KMS-11 (cell line): ENCODE results near the gene LRRC27.

Experiments used
- H2AFZ ChIP-seq: fragments of 200-600 bp; sonication (generic); 2 replicates; pipeline ENCODE4 v1.6.1; 2016; ENCODE audit warnings: antibody characterized with exemption, mixed run types, low read depth
- H3K27ac ChIP-seq: fragments of 200-600 bp; sonication (generic); 2 replicates; pipeline ENCODE4 v1.6.1; 2016; ENCODE audit warnings: mild to moderate bottlenecking, mixed run types
- H3K27me3 ChIP-seq: fragments of 200-600 bp; sonication (generic); 2 replicates; pipeline ENCODE4 v1.6.1; 2017; ENCODE audit warnings: mild to moderate bottlenecking, low read depth, mixed run types, moderate library complexity; ENCODE audit not compliant: insufficient read depth
- H3K36me3 ChIP-seq: fragments of 200-600 bp; sonication (generic); 2 replicates; pipeline ENCODE4 v1.6.1; 2017; ENCODE audit warnings: mild to moderate bottlenecking, mixed run types; ENCODE audit not compliant: insufficient read depth
- H3K4me1 ChIP-seq: fragments of 200-600 bp; sonication (generic); 2 replicates; pipeline ENCODE4 v1.6.1; 2016; ENCODE audit warnings: mild to moderate bottlenecking, low read depth, mixed run types; ENCODE audit not compliant: poor library complexity, severe bottlenecking
- H3K4me2 ChIP-seq: fragments of 200-600 bp; sonication (generic); 2 replicates; pipeline ENCODE4 v1.7.0; 2016; ENCODE audit warnings: mild to moderate bottlenecking, mixed run types
- H3K4me3 ChIP-seq: fragments of 200-600 bp; sonication (generic); IDR thresholded peaks from 2 replicates; pipeline ENCODE4 v1.6.1; 2017; ENCODE audit warnings: low read depth, low read length, mixed read lengths; ENCODE audit not compliant: insufficient read depth
- H3K79me2 ChIP-seq: fragments of 200-600 bp; sonication (generic); 2 replicates; pipeline ENCODE4 v1.6.1; 2016; ENCODE audit warnings: low read depth, mixed run types; ENCODE audit not compliant: insufficient read depth
- H3K9ac ChIP-seq: fragments of 200-600 bp; sonication (generic); 2 replicates; pipeline ENCODE4 v1.6.1; 2016; ENCODE audit warnings: mild to moderate bottlenecking, mixed run types
- H4K20me1 ChIP-seq: fragments of 200-600 bp; sonication (generic); 2 replicates; pipeline ENCODE4 v1.6.1; 2016; ENCODE audit warnings: mild to moderate bottlenecking, mixed run types; ENCODE audit not compliant: insufficient read depth
- CTCF ChIP-seq: fragments of 200-600 bp; sonication (generic); conservative IDR thresholded peaks from 2 replicates; pipeline ENCODE4 v1.6.1; 2017; ENCODE audit warnings: low read depth, mild to moderate bottlenecking, antibody characterized with exemption, low read length, moderate library complexity, mixed read lengths

LRRC27 gene

GRCh38 chr10:132301371-132302330, 30.3 kb upstream of the LRRC27 start:
- Histone ChIP-seq H3K9ac (no peak overlapping the region), H3K27me3 (peaks cover 89% of the 10 kb centered on the region), H3K79me2 (no peaks in the 10 kb centered on the region), H2AFZ (no peak overlapping the region), H3K27ac (no peak overlapping the region), H3K4me1 (no peaks in the 10 kb centered on the region), H3K36me3 (no peaks in the 10 kb centered on the region), H3K4me3 (no peak overlapping the region), H3K4me2 (no peak overlapping the region), H4K20me1 (no peaks in the 10 kb centered on the region)
- TF ChIP-seq CTCF: no peak

- Histone ChIP-seq H3K4me1 (no peaks in the 10 kb centered on the region), H3K4me3 (no peak overlapping the region), H2AFZ (no peak overlapping the region), H3K27ac (no peak overlapping the region), H3K36me3 (no peaks in the 10 kb centered on the region), H4K20me1 (no peaks in the 10 kb centered on the region), H3K79me2 (no peaks in the 10 kb centered on the region), H3K27me3 (peaks cover 81% of the 10 kb centered on the region), H3K4me2 (no peak overlapping the region), H3K9ac (no peak overlapping the region)
- TF ChIP-seq CTCF: no peak
Measured at GRCh38 chr10:132302421-132303310, 29.3 kb upstream of the LRRC27 start.

GRCh38 chr10:132303361-132304115, 28.5 kb upstream of the LRRC27 start:
- no peak for TF ChIP-seq CTCF
- H3K27me3 ChIP-seq: peaks cover 75% of the 10 kb centered on the region
- no peak overlapping the region for H3K9ac ChIP-seq

GRCh38 chr10:132304756-132305509, 27.1 kb upstream of the LRRC27 start:
- peaks cover 69% of the 10 kb centered on the region for H3K27me3 ChIP-seq

More at GRCh38 chr10:132303361-132304115, 28.5 kb upstream of the LRRC27 start:
- no peaks in the 10 kb centered on the region for H3K36me3 ChIP-seq
- no peaks in the 10 kb centered on the region for H4K20me1 ChIP-seq
- no peak overlapping the region for H3K4me3 ChIP-seq
- H3K4me2 ChIP-seq: no peak overlapping the region
- H3K4me1 ChIP-seq: no peaks in the 10 kb centered on the region
- no peak overlapping the region for H3K27ac ChIP-seq
- no peaks in the 10 kb centered on the region for H3K79me2 ChIP-seq
- no peak overlapping the region for H2AFZ ChIP-seq

More at GRCh38 chr10:132304756-132305509, 27.1 kb upstream of the LRRC27 start:
- H2AFZ ChIP-seq: no peak overlapping the region
- no peak overlapping the region for H3K4me2 ChIP-seq
- H3K27ac ChIP-seq: no peak overlapping the region
- no peak overlapping the region for H3K9ac ChIP-seq
- H4K20me1 ChIP-seq: no peaks in the 10 kb centered on the region
- no peak for TF ChIP-seq CTCF
- H3K4me1 ChIP-seq: no peaks in the 10 kb centered on the region
- H3K79me2 ChIP-seq: no peaks in the 10 kb centered on the region
- H3K36me3 ChIP-seq: no peaks in the 10 kb centered on the region
- no peak overlapping the region for H3K4me3 ChIP-seq
